ENCODE results near the gene ZFHX3. TPM values are rescaled to one million over a fixed set of nuclear protein-coding genes. Genes with fewer than 3 reads are reported as not detected.

The ZFHX3 gene
- total and polyA plus RNA-seq, 10 of the 15 experiments (the other 5 are each of a cell fraction or from before 2014, with no cell fraction given) = 0.68 to 8.6 (median 2.0) TPM

DNA sequence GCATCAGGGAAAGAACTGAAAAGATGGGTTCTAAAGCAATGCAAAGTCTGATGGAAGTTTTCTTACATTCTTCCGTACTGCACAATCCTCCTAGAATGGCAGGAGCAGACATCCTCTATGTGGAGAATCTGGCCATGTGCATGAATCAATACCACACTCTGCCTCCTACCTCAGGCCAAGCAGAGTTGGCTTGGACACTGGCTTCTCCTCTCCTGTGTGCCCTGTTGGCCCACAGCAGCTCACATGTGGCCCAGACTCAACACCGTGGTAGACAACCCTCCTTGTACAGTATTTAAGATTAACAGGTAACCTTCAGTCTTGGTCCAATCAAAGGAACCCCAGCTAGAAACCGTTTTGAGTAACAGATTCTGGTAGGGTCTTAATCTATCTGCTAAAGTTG lies 101.9 kb downstream of the ZFHX3 start:
- BruUV-seq (replicated peaks) = no TSS peak
- RAD21 ChIA-PET (ENCODE audit: unreplicated experiment) = no interaction called here
- SMC1A ChIA-PET (ENCODE audit: uncharacterized antibody, unreplicated experiment) = no interaction called here

More for the DNA sequence above, 101.9 kb downstream of the ZFHX3 start:
- no peaks in the 10 kb centered on the region for H3K79me2 ChIP-seq (ENCODE audit: control insufficient read depth, insufficient read depth, low read length)
- no peaks in the 10 kb centered on the region; the same call in 1 of the 2 replicates for H3K4me1 ChIP-seq (ENCODE audit: control insufficient read depth, insufficient read depth, low read length)
- DNase-seq (ENCODE audit: low read depth, low spot score) (no peak), ATAC-seq (no peak), FAIRE-seq (no peak)
- WGBS (ENCODE audit: insufficient coverage, insufficient replicate concordance, low lambda C conversion rate, missing lambda C conversion rate) = 91% methylated on average over 3 of the region's 3 CpGs
- no peak overlapping the region for H3K27ac ChIP-seq (ENCODE audit: control insufficient read depth, insufficient read depth)
- intact Hi-C loops (cut with micrococcal nuclease; ENCODE audit: unreplicated experiment) = no loop called here
- H4K20me1 ChIP-seq (ENCODE audit: control insufficient read depth, insufficient read depth) = no peaks in the 10 kb centered on the region; the same call in 1 of the 2 replicates
- in situ Hi-C loops (cut with MboI) = no loop called here
- no peak overlapping the region for H2AFZ ChIP-seq (ENCODE audit: control insufficient read depth, low read depth, low read length)
- no peak overlapping the region for H3K9ac ChIP-seq (ENCODE audit: control insufficient read depth, insufficient read depth, low read length)
- H3K36me3 ChIP-seq (ENCODE audit: control insufficient read depth in 2 of 2, insufficient read depth in 2 of 2, low read length in 1 of 2) = peaks cover 1 to 2% of the 10 kb centered on the region in 2 experiments; a peak in 3 of 4 replicates
- H3K27me3 ChIP-seq (replicated peaks in 1 of 2; ENCODE audit: control insufficient read depth in 2 of 2, insufficient read depth in 2 of 2, low read length in 1 of 2) = no peaks in the 10 kb centered on the region
- H3K4me3 ChIP-seq = no peak overlapping the region
- TF ChIP-seq ZBED1 (IDR thresholded peaks at IDR 0.05; ENCODE audit: borderline replicate concordance) = no peak
- TF ChIP-seq STAT1 (conservative IDR thresholded peaks at IDR 0.05) = no peak
- no peak for TF ChIP-seq IKZF1 (conservative IDR thresholded peaks at IDR 0.05)
- TF ChIP-seq BHLHE40 (IDR thresholded peaks at IDR 0.05; ENCODE audit: borderline replicate concordance in 1 of 2, low read depth in 2 of 2, low read length in 1 of 2) = no peak
- TF ChIP-seq KLF5 (IDR thresholded peaks at IDR 0.05; ENCODE audit: partially characterized antibody) = no peak
- TF ChIP-seq GATAD2B (conservative IDR thresholded peaks at IDR 0.05; ENCODE audit: low read depth) = no peak
- no peak for TF ChIP-seq EGR1 (IDR thresholded peaks at IDR 0.05; ENCODE audit: borderline replicate concordance in 1 of 2, low read depth in 2 of 2, low read length in 2 of 2)
- no peak for TF ChIP-seq ATF7 (IDR thresholded peaks at IDR 0.05; ENCODE audit: low read depth)
- no peak for TF ChIP-seq RAD51 (IDR thresholded peaks at IDR 0.05)
- TF ChIP-seq SMC3 (IDR thresholded peaks at IDR 0.05; ENCODE audit: borderline replicate concordance, low read length) = no peak
- no peak for TF ChIP-seq SRF (IDR thresholded peaks at IDR 0.05; ENCODE audit: low read depth in 2 of 2, low read length in 2 of 2)
- TF ChIP-seq TCF3 (IDR thresholded peaks at IDR 0.05; ENCODE audit: borderline replicate concordance, insufficient read depth, low read depth, low read length) = no peak
- TF ChIP-seq CEBPB (IDR thresholded peaks at IDR 0.05; ENCODE audit: borderline replicate concordance in 1 of 2, low read depth in 2 of 2, low read length in 2 of 2) = no peak
- TF ChIP-seq MTA3 (IDR thresholded peaks at IDR 0.05; ENCODE audit: borderline replicate concordance, low read length) = no peak
- no peak for TF ChIP-seq FOXM1 (IDR thresholded peaks at IDR 0.05; ENCODE audit: low read depth, low read length)
- no peak for TF ChIP-seq POU2F2 (IDR thresholded peaks at IDR 0.05; ENCODE audit: borderline replicate concordance, low read depth, low read length)
- TF ChIP-seq SREBF1 (IDR thresholded peaks at IDR 0.05; ENCODE audit: low read length) = no peak
- no peak for TF ChIP-seq NR2C2 (IDR thresholded peaks at IDR 0.05; ENCODE audit: borderline replicate concordance, control insufficient read depth, insufficient read length, low read depth)
- TF ChIP-seq, protein P1, sequence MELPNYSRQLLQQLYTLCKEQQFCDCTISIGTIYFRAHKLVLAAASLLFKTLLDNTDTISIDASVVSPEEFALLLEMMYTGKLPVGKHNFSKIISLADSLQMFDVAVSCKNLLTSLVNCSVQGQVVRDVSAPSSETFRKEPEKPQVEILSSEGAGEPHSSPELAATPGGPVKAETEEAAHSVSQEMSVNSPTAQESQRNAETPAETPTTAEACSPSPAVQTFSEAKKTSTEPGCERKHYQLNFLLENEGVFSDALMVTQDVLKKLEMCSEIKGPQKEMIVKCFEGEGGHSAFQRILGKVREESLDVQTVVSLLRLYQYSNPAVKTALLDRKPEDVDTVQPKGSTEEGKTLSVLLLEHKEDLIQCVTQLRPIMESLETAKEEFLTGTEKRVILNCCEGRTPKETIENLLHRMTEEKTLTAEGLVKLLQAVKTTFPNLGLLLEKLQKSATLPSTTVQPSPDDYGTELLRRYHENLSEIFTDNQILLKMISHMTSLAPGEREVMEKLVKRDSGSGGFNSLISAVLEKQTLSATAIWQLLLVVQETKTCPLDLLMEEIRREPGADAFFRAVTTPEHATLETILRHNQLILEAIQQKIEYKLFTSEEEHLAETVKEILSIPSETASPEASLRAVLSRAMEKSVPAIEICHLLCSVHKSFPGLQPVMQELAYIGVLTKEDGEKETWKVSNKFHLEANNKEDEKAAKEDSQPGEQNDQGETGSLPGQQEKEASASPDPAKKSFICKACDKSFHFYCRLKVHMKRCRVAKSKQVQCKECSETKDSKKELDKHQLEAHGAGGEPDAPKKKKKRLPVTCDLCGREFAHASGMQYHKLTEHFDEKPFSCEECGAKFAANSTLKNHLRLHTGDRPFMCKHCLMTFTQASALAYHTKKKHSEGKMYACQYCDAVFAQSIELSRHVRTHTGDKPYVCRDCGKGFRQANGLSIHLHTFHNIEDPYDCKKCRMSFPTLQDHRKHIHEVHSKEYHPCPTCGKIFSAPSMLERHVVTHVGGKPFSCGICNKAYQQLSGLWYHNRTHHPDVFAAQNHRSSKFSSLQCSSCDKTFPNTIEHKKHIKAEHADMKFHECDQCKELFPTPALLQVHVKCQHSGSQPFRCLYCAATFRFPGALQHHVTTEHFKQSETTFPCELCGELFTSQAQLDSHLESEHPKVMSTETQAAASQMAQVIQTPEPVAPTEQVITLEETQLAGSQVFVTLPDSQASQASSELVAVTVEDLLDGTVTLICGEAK (IDR thresholded peaks at IDR 0.05; ENCODE audit: borderline replicate concordance) = no peak
- H3K9me3 ChIP-seq (replicated peaks; ENCODE audit: control insufficient read depth, insufficient read depth, low read length) = no peaks in the 10 kb centered on the region
- H3K4me2 ChIP-seq (ENCODE audit: control insufficient read depth, insufficient read depth) = no peak overlapping the region
- ChIA-PET POLR2A (interaction anchor here (0.6 kb wide), 1 partner anchor 90 kb away, joined by 4 read pairs; no protein-coding TSS in a partner anchor), CTCF (no interaction called here)
